Trophoblast cell (in vitro differentiated cells and primary cell): Measurements from ENCODE around the gene RAB3GAP2.
"Not testable (repeated sequence)": the region's sequence is repeated elsewhere in the genome, so short reads cannot be mapped to it uniquely, and the experiment has no call there.

Experiments
- DNase-seq, 2 donors: peaks; one replicate each; pipeline ENCODE4 v3.0.0-alpha.2; 2016
- H2AFZ ChIP-seq: 2 replicates; pipeline ENCODE4 v1.6.1; 2013; ENCODE audit warnings: low read length, moderate library complexity, mild to moderate bottlenecking; ENCODE audit not compliant: insufficient read depth, poor library complexity
- H2AK5ac ChIP-seq: 2 replicates; pipeline ENCODE4 v1.6.1; 2013; ENCODE audit warnings: mild to moderate bottlenecking, low read length
- H2BK120ac ChIP-seq: 2 replicates; pipeline ENCODE4 v1.6.1; 2013; ENCODE audit warnings: low read length, mild to moderate bottlenecking, moderate library complexity; ENCODE audit not compliant: insufficient read depth, poor library complexity
- H2BK12ac ChIP-seq: 2 replicates; pipeline ENCODE4 v1.6.1; 2013; ENCODE audit warnings: mild to moderate bottlenecking, low read length, moderate library complexity
- H2BK5ac ChIP-seq: 2 replicates; pipeline ENCODE4 v1.6.1; 2013; ENCODE audit warnings: low read length, low read depth, moderate library complexity, mild to moderate bottlenecking; ENCODE audit not compliant: poor library complexity
- H3K14ac ChIP-seq: 2 replicates; pipeline ENCODE4 v1.6.1; 2013; ENCODE audit warnings: mild to moderate bottlenecking, low read length
- H3K18ac ChIP-seq: 2 replicates; pipeline ENCODE4 v1.6.1; 2013; ENCODE audit warnings: mild to moderate bottlenecking, low read length
- H3K23ac ChIP-seq: 2 replicates; pipeline ENCODE4 v1.6.1; 2013; ENCODE audit warnings: low read length
- H3K27ac ChIP-seq: 2 replicates; pipeline ENCODE4 v1.5.1; 2013; ENCODE audit warnings: low read depth, mild to moderate bottlenecking, inconsistent platforms, low read length, moderate library complexity
- H3K27me3 ChIP-seq: 2 replicates; pipeline ENCODE4 v1.6.1; 2013; ENCODE audit warnings: inconsistent platforms, mild to moderate bottlenecking, low read length, moderate library complexity; ENCODE audit not compliant: insufficient read depth
- H3K36me3 ChIP-seq, 2 experiments: 1 replicate in 1 of 2; 2 replicates in 1 of 2; pipeline ENCODE4 v1.6.1; 2013; ENCODE audit warnings: low read length in 2 of 2, mild to moderate bottlenecking in 2 of 2, moderate library complexity in 1 of 2; ENCODE audit not compliant: insufficient read depth in 2 of 2, control insufficient read depth in 1 of 2
- H3K4ac ChIP-seq: 2 replicates; pipeline ENCODE4 v1.6.1; 2013; ENCODE audit warnings: low read depth, mild to moderate bottlenecking, low read length, moderate library complexity
- H3K4me1 ChIP-seq, 2 experiments: 1 replicate in 1 of 2; 2 replicates in 1 of 2; pipeline ENCODE4 v1.6.1; 2013; ENCODE audit warnings: low read length in 2 of 2, mild to moderate bottlenecking in 2 of 2, moderate library complexity in 1 of 2; ENCODE audit not compliant: insufficient read depth in 2 of 2, control insufficient read depth in 1 of 2
- H3K4me2 ChIP-seq: 2 replicates; pipeline ENCODE4 v1.6.1; 2013; ENCODE audit warnings: inconsistent platforms, mild to moderate bottlenecking, low read length, moderate library complexity
- H3K4me3 ChIP-seq: 2 replicates; pipeline ENCODE4 v1.5.1; 2013; ENCODE audit warnings: mild to moderate bottlenecking, low read depth, low read length, inconsistent platforms
- H3K79me1 ChIP-seq: one replicate; pipeline ENCODE4 v1.6.1; 2013; ENCODE audit warnings: low read length
- H3K79me2 ChIP-seq: 2 replicates; pipeline ENCODE4 v1.6.1; 2013; ENCODE audit warnings: low read length, mild to moderate bottlenecking; ENCODE audit not compliant: control insufficient read depth, insufficient read depth, poor library complexity
- H3K9ac ChIP-seq: 2 replicates; pipeline ENCODE4 v1.6.1; 2013; ENCODE audit warnings: mild to moderate bottlenecking, low read length
- H3K9me3 ChIP-seq: 2 replicates; pipeline ENCODE4 v1.6.1; 2013; ENCODE audit warnings: low read depth, mild to moderate bottlenecking, control low read depth, inconsistent platforms, low read length; ENCODE audit not compliant: insufficient read depth
- H4K12ac ChIP-seq: 2 replicates; pipeline ENCODE4 v1.6.1; 2013; ENCODE audit warnings: low read depth, mild to moderate bottlenecking, low read length, moderate library complexity
- H4K8ac ChIP-seq: 2 replicates; pipeline ENCODE4 v1.6.1; 2013; ENCODE audit warnings: low read depth, mild to moderate bottlenecking, low read length, moderate library complexity
- H4K91ac ChIP-seq: one replicate; pipeline ENCODE4 v1.6.1; 2013; ENCODE audit warnings: low read depth, mild to moderate bottlenecking, low read length, moderate library complexity
- WGBS: extraction: QIAGEN DNeasy Blood & Tissue Kit; methylation state at CpG from one replicate; pipeline ENCODE4 v1.1.7; 2013; ENCODE audit warnings: missing lambda C conversion rate; ENCODE audit not compliant: insufficient read length, insufficient coverage; ENCODE audit errors: extremely low coverage; 5-methylcytosine and 5-hydroxymethylcytosine counted together

Gene RAB3GAP2

GRCh38 chr1:220310147-220310546, 37.9 kb upstream of the RAB3GAP2 start:
- WGBS, result no CpG with 5 or more reads among the region's 4 CpGs
- not testable (repeated sequence) for H3K18ac ChIP-seq, H2BK12ac ChIP-seq, H3K79me1 ChIP-seq, H3K14ac ChIP-seq, H2AK5ac ChIP-seq, H4K12ac ChIP-seq, H2BK120ac ChIP-seq, H3K4ac ChIP-seq, H3K79me2 ChIP-seq, H3K9ac ChIP-seq, H3K9me3 ChIP-seq, H3K4me1 ChIP-seq, DNase-seq, H2AFZ ChIP-seq, H4K8ac ChIP-seq, H3K27ac ChIP-seq, H4K91ac ChIP-seq, H2BK5ac ChIP-seq, H3K23ac ChIP-seq, H3K4me2 ChIP-seq, H3K4me3 ChIP-seq, H3K27me3 ChIP-seq, H3K36me3 ChIP-seq

- H3K27me3 ChIP-seq, result no peaks in the 10 kb centered on the region
- no peak overlapping the region for H2AK5ac ChIP-seq
- no peak overlapping the region for H3K14ac ChIP-seq
- no peak for DNase-seq
- no peak overlapping the region for H3K4me2 ChIP-seq
- H3K79me1 ChIP-seq, result no peaks in the 10 kb centered on the region
- no peak overlapping the region for H2BK120ac ChIP-seq
- no peak overlapping the region for H4K91ac ChIP-seq
- no peak overlapping the region for H3K4me3 ChIP-seq
- H3K9ac ChIP-seq, result no peak overlapping the region
- H2BK12ac ChIP-seq, result no peak overlapping the region
- no peak overlapping the region for H3K4ac ChIP-seq
- H2BK5ac ChIP-seq, result no peak overlapping the region
- no CpG with 5 or more reads among the region's 3 CpGs for WGBS
- H3K27ac ChIP-seq, result no peak overlapping the region
- no peaks in the 10 kb centered on the region for H3K4me1 ChIP-seq
- H2AFZ ChIP-seq, result no peak overlapping the region
- H3K36me3 ChIP-seq, result no peaks in the 10 kb centered on the region
- no peak overlapping the region for H4K8ac ChIP-seq
- H3K9me3 ChIP-seq, result no peaks in the 10 kb centered on the region
- no peak overlapping the region for H4K12ac ChIP-seq
- H3K79me2 ChIP-seq, result no peaks in the 10 kb centered on the region
- H3K18ac ChIP-seq, result no peak overlapping the region
- H3K23ac ChIP-seq, result no peak overlapping the region
These were observed 35.4 kb upstream of the RAB3GAP2 start for GRCh38 chr1:220307607-220308006.

- no peak for DNase-seq
- no CpG with 5 or more reads among the region's 1 CpG for WGBS
These were observed 34.1 kb upstream of the RAB3GAP2 start for GRCh38 chr1:220306339-220306738.

GRCh38 chr1:220303871-220304270, 31.6 kb upstream of the RAB3GAP2 start:
- Histone ChIP-seq H3K27ac (no peak overlapping the region), H3K9me3 (no peaks in the 10 kb centered on the region), H3K14ac (no peak overlapping the region), H2BK120ac (no peak overlapping the region), H2AK5ac (no peak overlapping the region), H3K79me2 (no peaks in the 10 kb centered on the region), H3K79me1 (peaks cover 6% of the 10 kb centered on the region), H3K9ac (no peak overlapping the region), H3K4ac (no peak overlapping the region), H3K4me2 (no peak overlapping the region), H2BK5ac (no peak overlapping the region), H3K27me3 (no peaks in the 10 kb centered on the region), H2BK12ac (no peak overlapping the region), H4K8ac (no peak overlapping the region), H3K18ac (no peak overlapping the region), H3K4me1 (peaks cover 1 to 4% of the 10 kb centered on the region in 2 experiments), H4K91ac (no peak overlapping the region), H4K12ac (no peak overlapping the region), H3K36me3 (no peaks in the 10 kb centered on the region), H3K4me3 (no peak overlapping the region), H2AFZ (no peak overlapping the region), H3K23ac (no peak overlapping the region)
- no CpG with 5 or more reads among the region's 4 CpGs for WGBS
- no peak for DNase-seq

More at GRCh38 chr1:220306339-220306738, 34.1 kb upstream of the RAB3GAP2 start:
- Histone ChIP-seq H3K4me3 (no peak overlapping the region), H2BK12ac (no peak overlapping the region), H3K23ac (no peak overlapping the region), H3K79me1 (peaks cover 2% of the 10 kb centered on the region), H3K9ac (no peak overlapping the region), H3K4me2 (no peak overlapping the region), H3K14ac (no peak overlapping the region), H3K79me2 (no peaks in the 10 kb centered on the region), H2BK120ac (no peak overlapping the region), H2AK5ac (no peak overlapping the region), H2AFZ (no peak overlapping the region), H3K18ac (no peak overlapping the region), H3K4ac (no peak overlapping the region), H3K36me3 (no peaks in the 10 kb centered on the region), H4K12ac (no peak overlapping the region), H4K8ac (no peak overlapping the region), H3K9me3 (no peaks in the 10 kb centered on the region), H4K91ac (no peak overlapping the region), H3K27ac (no peak overlapping the region), H3K27me3 (no peaks in the 10 kb centered on the region), H2BK5ac (no peak overlapping the region), H3K4me1 (no peaks in the 10 kb centered on the region)
